K562 (cell line): ENCODE data around the gene TCL1B. TPM values are rescaled to one million over a fixed set of nuclear protein-coding genes. Genes with fewer than 3 reads are reported as not detected.

ENCODE experiments used
- ATAC-seq: fragments of 200-7000 bp; cut with Tn5 transposase; 3 replicates; pipeline ENCODE4 v1.9.1; 2020; ENCODE audit warnings: moderate library complexity
- BruUV-seq: library from RNA; stranded (reverse); fragments of 400-500 nt; replicated peaks from 2 replicates; lab custom pipeline; 2021; lab: Mats Ljungman, UMichigan
- CTCF ChIA-PET: fragments of 300-600 bp; formaldehyde crosslinking; extraction: SDS; loops from one replicate; lab custom pipeline; 2021; ENCODE audit warnings: low intra/inter-chr PET ratio; lab: Yijun Ruan, JAX
- POLR2A ChIA-PET: fragments of 300-600, 350-650 bp; sonication (Branson Sonifier 250); formaldehyde crosslinking; extraction: SDS; loops from one replicate; lab custom pipeline; 2021; ENCODE audit warnings: antibody characterized with exemption, inconsistent platforms; lab: Yijun Ruan, JAX
- DNase-seq, 4 experiments: peaks; one replicate each; pipeline versions ENCODE4 v3.0.0 to v3.0.0-alpha.2; 2011 to 2018; ENCODE audit warnings: low spot score in 3 of 4, mixed read lengths in 3 of 4; ENCODE audit errors: extremely low read depth in 1 of 4
- FAIRE-seq: peaks from 2 replicates; lab custom pipeline; 2011; peaks lifted over from hg19 to GRCh38; lab: Jason Lieb, UNC
- H2AFZ ChIP-seq: 2 replicates; pipeline ENCODE4 v1.6.0; 2011; ENCODE audit warnings: low read depth, low read length, control low read depth, inconsistent platforms
- H3K27ac ChIP-seq: fragments of 200-600 bp; 3 replicates; pipeline ENCODE4 v1.8.0; 2011; ENCODE audit warnings: low read depth, mild to moderate bottlenecking, control low read depth, inconsistent platforms, low read length, moderate library complexity, mixed read lengths; ENCODE audit errors: extremely low read depth
- H3K27me3 ChIP-seq, 2 experiments: fragments of 300-600 bp in 1 of 2; 2 replicates in 1 of 2; 3 replicates in 1 of 2; pipeline versions ENCODE4 v1.6.0 to v1.8.0; 2011; ENCODE audit warnings: inconsistent platforms in 2 of 2, low read length in 2 of 2, mild to moderate bottlenecking in 1 of 2, mixed read lengths in 1 of 2, moderate library complexity in 1 of 2; ENCODE audit not compliant: control insufficient read depth in 2 of 2, insufficient read depth in 2 of 2
- H3K36me3 ChIP-seq: fragments of 300-600 bp; 3 replicates; pipeline ENCODE4 v1.8.0; 2011; ENCODE audit warnings: mild to moderate bottlenecking, low read length, inconsistent platforms; ENCODE audit not compliant: control insufficient read depth, insufficient read depth
- H3K4me1 ChIP-seq, 2 experiments: fragments of 200-600 bp in 1 of 2; replicated peaks in 1 of 2; 2 replicates in 1 of 2; 3 replicates in 1 of 2; pipeline versions ENCODE4 v1.5.1 to v1.8.0; 2011; ENCODE audit warnings: inconsistent platforms in 2 of 2, low read length in 2 of 2, mild to moderate bottlenecking in 1 of 2, mixed read lengths in 1 of 2, moderate library complexity in 1 of 2; ENCODE audit not compliant: control insufficient read depth in 2 of 2, insufficient read depth in 2 of 2
- H3K4me2 ChIP-seq: 2 replicates; pipeline ENCODE4 v1.6.1; 2011; ENCODE audit warnings: low read length, control low read depth, inconsistent platforms, mixed read lengths; ENCODE audit not compliant: insufficient read depth
- H3K4me3 ChIP-seq: fragments of 200-600 bp; sonication (generic), shearing (Covaris generic); 2 replicates; pipeline ENCODE4 v1.5.1; 2016; ENCODE audit warnings: control low read depth, inconsistent platforms
- H3K79me2 ChIP-seq: fragments of 200-600 bp; 3 replicates; pipeline ENCODE4 v1.8.0; 2011; ENCODE audit warnings: low read length, inconsistent platforms; ENCODE audit not compliant: control insufficient read depth, insufficient read depth
- H3K9ac ChIP-seq, 2 experiments: 2 replicates each; pipeline versions ENCODE4 v1.6.0 to v1.6.1; 2011; ENCODE audit warnings: low read depth in 2 of 2, low read length in 2 of 2, control low read depth in 1 of 2, inconsistent platforms in 1 of 2, mild to moderate bottlenecking in 1 of 2, mixed read lengths in 1 of 2; ENCODE audit not compliant: insufficient read depth in 1 of 2
- H3K9me1 ChIP-seq: one replicate; pipeline ENCODE4 v1.6.0; 2011; ENCODE audit warnings: inconsistent platforms, mild to moderate bottlenecking, low read length, moderate library complexity; ENCODE audit not compliant: control insufficient read depth, insufficient read depth
- H3K9me3 ChIP-seq: replicated peaks from 2 replicates; pipeline ENCODE4 v1.5.1; 2011; ENCODE audit warnings: low read depth, low read length, inconsistent platforms; ENCODE audit not compliant: control insufficient read depth, insufficient read depth
- H4K20me1 ChIP-seq: replicated peaks from 2 replicates; pipeline ENCODE4 v1.6.1; 2011; ENCODE audit warnings: low read length, inconsistent platforms, mixed read lengths; ENCODE audit not compliant: control insufficient read depth, insufficient read depth
- AFF1 ChIP-seq, 2 experiments: fragments of 450-650 bp; IDR thresholded peaks; 2 replicates each; pipeline ENCODE4 v1.6.1; 2018; ENCODE audit warnings: mild to moderate bottlenecking in 2 of 2, low read depth in 1 of 2; ENCODE audit not compliant: partially characterized antibody in 2 of 2
- BDP1 ChIP-seq: IDR thresholded peaks from 3 replicates; pipeline ENCODE4 v1.6.1; 2011; ENCODE audit not compliant: insufficient read length, insufficient read depth
- BRF1 ChIP-seq: IDR thresholded peaks from 3 replicates; pipeline ENCODE4 v1.6.1; 2011; ENCODE audit warnings: borderline replicate concordance, mild to moderate bottlenecking; ENCODE audit not compliant: insufficient read length; ENCODE audit errors: extremely low read depth
- HNRNPH1 ChIP-seq: fragments of 200-400 bp; formaldehyde crosslinking; optimal IDR thresholded peaks from 2 replicates; pipeline ENCODE3; 2017; ENCODE audit warnings: low read depth, mild to moderate bottlenecking, low read length, moderate library complexity
- KHSRP ChIP-seq: fragments of 450-650 bp; IDR thresholded peaks from 2 replicates; pipeline ENCODE4 v1.6.1; 2017
- MEF2A ChIP-seq: IDR thresholded peaks from 2 replicates; pipeline ENCODE4 v1.6.1; 2011; ENCODE audit warnings: low read depth, mild to moderate bottlenecking, low read length, moderate library complexity; ENCODE audit not compliant: control insufficient read depth
- PHF21A ChIP-seq: fragments of 450-650 bp; IDR thresholded peaks from 2 replicates; pipeline ENCODE4 v1.6.1; 2017; ENCODE audit warnings: low read depth, borderline replicate concordance
- WGBS: fragments of 100-300 bp; shearing (Covaris generic); methylation state at CpG from one replicate; pipeline ENCODE4 v1.1.6; 2016; ENCODE audit warnings: low coverage, mixed read lengths; ENCODE audit not compliant: insufficient coverage; ENCODE audit errors: missing lambda C conversion rate; 5-methylcytosine and 5-hydroxymethylcytosine counted together
- in situ Hi-C: fragments of 300-500 bp; cut with MboI; formaldehyde crosslinking; loops from 4 replicates; pipeline ENCODE4 v1.15.0; 2018; ENCODE audit warnings: inconsistent platforms, mixed read lengths
- intact Hi-C: fragments of 100-400 bp; cut with micrococcal nuclease; formaldehyde crosslinking; loops from 2 replicates; pipeline ENCODE4 v1.14.2; 2022
- polyA plus RNA-seq, 8 experiments: library from polyadenylated mRNA; depleted of rRNA in 4 of 8; stranded (reverse) in 5 of 8; unstranded in 3 of 8; fragments of >200 nt; fragmentation: Nextera tagmentation in 2 of 8; fragmentation: Illumina TruSeq in 1 of 8; extraction: Ambion mirVana in 2 of 8; extraction: Trizol in 1 of 8; gene quantifications; 2 replicates each; pipeline versions ENCODE4 v1.2.1 to v1.2.3, GENCODE V29; 2011 to 2014; ENCODE audit warnings: inconsistent platforms in 1 of 8, missing spikeins in 1 of 8
- total RNA-seq, 7 experiments: library from RNA; depleted of rRNA in 6 of 7; stranded (reverse); fragments of >200 nt in 6 of 7; fragmentation: Illumina TruSeq in 2 of 7; extraction: Trizol in 2 of 7; gene quantifications; 2 replicates each; pipeline versions ENCODE4 v1.2.1 to v1.2.3, GENCODE V29; 2011 to 2021; ENCODE audit warnings: low replicate concordance in 1 of 7

The TCL1B gene
- total and polyA plus RNA-seq, 9 of the 15 experiments (the other 6 are each of a cell fraction or from before 2014, with no cell fraction given), result not detected

- H3K27ac ChIP-seq, result no peak overlapping the region
- no TSS peak for BruUV-seq
- intact Hi-C loops (no loop called here), in situ Hi-C loops (no loop called here)
- no peaks in the 10 kb centered on the region for H3K36me3 ChIP-seq
- ChIA-PET CTCF (no interaction called here), POLR2A (no interaction called here)
- H3K4me1 ChIP-seq, result peaks cover 0 to 8% of the 10 kb centered on the region in 2 experiments; a peak in 2 of 5 replicates
- H3K79me2 ChIP-seq, result no peaks in the 10 kb centered on the region
- no peak overlapping the region for H3K9ac ChIP-seq
- no peaks in the 10 kb centered on the region for H3K9me1 ChIP-seq
- H2AFZ ChIP-seq, result no peak overlapping the region
- FAIRE-seq (no peak), ATAC-seq (no peak), DNase-seq (no peak)
- peaks cover 0 to 31% of the 10 kb centered on the region in 2 experiments; a peak in 2 of 5 replicates for H3K27me3 ChIP-seq
- no peaks in the 10 kb centered on the region for H4K20me1 ChIP-seq
- H3K4me2 ChIP-seq, result no peak overlapping the region
- no peak for TF ChIP-seq PHF21A
- no peak overlapping the region for H3K4me3 ChIP-seq
- no peaks in the 10 kb centered on the region for H3K9me3 ChIP-seq
- WGBS, result 0% methylated on average over 11 of the region's 17 CpGs
Measured at GRCh38 chr14:95710106-95710505, 23.9 kb downstream of the TCL1B start.

- Histone ChIP-seq H3K9me3 (no peaks in the 10 kb centered on the region), H4K20me1 (no peaks in the 10 kb centered on the region), H3K9me1 (no peaks in the 10 kb centered on the region), H2AFZ (no peak overlapping the region), H3K4me1 (peaks cover 0 to 8% of the 10 kb centered on the region in 2 experiments; a peak in 2 of 5 replicates), H3K27ac (no peak overlapping the region), H3K4me3 (no peak overlapping the region), H3K4me2 (no peak overlapping the region)
- ChIA-PET POLR2A (no interaction called here), CTCF (interaction anchor here (0.7 kb wide), 1 partner anchor 339 kb away, joined by 3 read pairs; no protein-coding TSS in a partner anchor)
- WGBS, result 0% methylated on average over 6 of the region's 9 CpGs
- BruUV-seq, result no TSS peak
- no peak for ATAC-seq
- in situ Hi-C loops (no loop called here), intact Hi-C loops (no loop called here)
- no peak for FAIRE-seq
- no peak for DNase-seq
- TF ChIP-seq BDP1 (no peak), MEF2A (no peak), HNRNPH1 (no peak), KHSRP (no peak), BRF1 (no peak), AFF1 (IDR thresholded peaks at IDR 0.05; ENCODE audit: low read depth in 1 of 2, partially characterized antibody in 2 of 2) (no peak)
- TF ChIP-seq, all 486 proteins: peak for 0
- no peaks in the 10 kb centered on the region for H3K36me3 ChIP-seq
- no peak overlapping the region for H3K9ac ChIP-seq
- no peaks in the 10 kb centered on the region for H3K79me2 ChIP-seq
- peaks cover 0 to 31% of the 10 kb centered on the region in 2 experiments; a peak in 2 of 5 replicates for H3K27me3 ChIP-seq
Measured at GRCh38 chr14:95711476-95712176, 25.4 kb downstream of the TCL1B start.
